HFFc6 (cell line): Measurements from ENCODE around the gene ISM1. TPM values are rescaled to one million over a fixed set of nuclear protein-coding genes. Genes with fewer than 3 reads are reported as not detected.

Source experiments
- DNase-seq: peaks from one replicate; pipeline ENCODE4 v3.0.0-alpha.2; 2018
- H3K27ac Mint-ChIP-seq: 2 replicates; pipeline ENCODE4 v1.8.0; 2020; ENCODE audit warnings: mild to moderate bottlenecking, mixed read lengths
- H3K27me3 Mint-ChIP-seq: 2 replicates; pipeline ENCODE4 v1.8.0; 2021; ENCODE audit warnings: mild to moderate bottlenecking, moderate library complexity, mixed read lengths; ENCODE audit not compliant: insufficient read depth
- H3K36me3 Mint-ChIP-seq: 2 replicates; pipeline ENCODE4 v1.8.0; 2021; ENCODE audit warnings: low read depth, mixed read lengths
- H3K4me1 Mint-ChIP-seq: 2 replicates; pipeline ENCODE4 v1.8.0; 2020; ENCODE audit warnings: low read depth, mixed read lengths
- H3K4me3 Mint-ChIP-seq: 2 replicates; pipeline ENCODE4 v1.8.0; 2020; ENCODE audit warnings: mild to moderate bottlenecking, moderate library complexity, mixed read lengths
- H3K9me3 Mint-ChIP-seq: 2 replicates; pipeline ENCODE4 v1.8.0; 2020; ENCODE audit warnings: mild to moderate bottlenecking, mixed read lengths
- total RNA-seq, 6 experiments: library from RNA; stranded (reverse); fragmentation: NEBNext Ultra II Directional; extraction: Animal tissue kit (Norgen Biotek cat#: 25700); gene quantifications; 2 replicates in 1 of 6; 3 replicates in 5 of 6; pipeline ENCODE4 v1.2.3, GENCODE V29; 2021
- TF ChIP-seq, protein P1 (sequence below): fragments of 200-600 bp; sonication (generic); IDR thresholded peaks from 2 replicates; pipeline ENCODE4 v1.5.0; 2021; ENCODE audit warnings: antibody characterized with exemption, mild to moderate bottlenecking

The ISM1 gene
- total RNA-seq, 6 experiments from 2014 or later: 0.07 TPM; not detected in 5

DNA sequence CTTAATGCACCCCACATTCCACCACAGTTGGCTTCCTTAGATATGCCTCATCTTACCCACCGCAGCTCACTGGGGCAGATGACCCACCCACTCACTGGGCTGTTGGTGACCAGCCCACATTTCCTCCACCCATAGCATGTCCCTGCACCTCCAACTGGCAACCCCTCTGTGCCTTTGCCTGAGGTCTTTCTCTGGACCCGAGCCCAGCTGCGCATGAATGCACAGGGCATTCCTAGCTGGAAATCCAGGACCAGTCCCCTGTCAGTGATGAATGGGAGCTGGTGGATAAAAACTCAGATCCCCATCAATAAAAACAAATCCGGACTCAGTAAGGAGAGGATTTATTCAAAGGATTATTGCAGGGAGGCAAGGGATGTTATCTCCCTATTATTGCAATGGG, 75.0 kb downstream of the ISM1 start:
- H3K4me1 Mint-ChIP-seq: no peaks in the 10 kb centered on the region
- no peaks in the 10 kb centered on the region for H3K36me3 Mint-ChIP-seq
- no peak overlapping the region for H3K4me3 Mint-ChIP-seq
- peaks cover 6% of the 10 kb centered on the region for H3K27me3 Mint-ChIP-seq
- H3K27ac Mint-ChIP-seq: no peak overlapping the region
- H3K9me3 Mint-ChIP-seq: peaks cover 5% of the 10 kb centered on the region
- no peak for DNase-seq
- TF ChIP-seq, protein P1, sequence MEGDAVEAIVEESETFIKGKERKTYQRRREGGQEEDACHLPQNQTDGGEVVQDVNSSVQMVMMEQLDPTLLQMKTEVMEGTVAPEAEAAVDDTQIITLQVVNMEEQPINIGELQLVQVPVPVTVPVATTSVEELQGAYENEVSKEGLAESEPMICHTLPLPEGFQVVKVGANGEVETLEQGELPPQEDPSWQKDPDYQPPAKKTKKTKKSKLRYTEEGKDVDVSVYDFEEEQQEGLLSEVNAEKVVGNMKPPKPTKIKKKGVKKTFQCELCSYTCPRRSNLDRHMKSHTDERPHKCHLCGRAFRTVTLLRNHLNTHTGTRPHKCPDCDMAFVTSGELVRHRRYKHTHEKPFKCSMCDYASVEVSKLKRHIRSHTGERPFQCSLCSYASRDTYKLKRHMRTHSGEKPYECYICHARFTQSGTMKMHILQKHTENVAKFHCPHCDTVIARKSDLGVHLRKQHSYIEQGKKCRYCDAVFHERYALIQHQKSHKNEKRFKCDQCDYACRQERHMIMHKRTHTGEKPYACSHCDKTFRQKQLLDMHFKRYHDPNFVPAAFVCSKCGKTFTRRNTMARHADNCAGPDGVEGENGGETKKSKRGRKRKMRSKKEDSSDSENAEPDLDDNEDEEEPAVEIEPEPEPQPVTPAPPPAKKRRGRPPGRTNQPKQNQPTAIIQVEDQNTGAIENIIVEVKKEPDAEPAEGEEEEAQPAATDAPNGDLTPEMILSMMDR: no peak

DNA sequence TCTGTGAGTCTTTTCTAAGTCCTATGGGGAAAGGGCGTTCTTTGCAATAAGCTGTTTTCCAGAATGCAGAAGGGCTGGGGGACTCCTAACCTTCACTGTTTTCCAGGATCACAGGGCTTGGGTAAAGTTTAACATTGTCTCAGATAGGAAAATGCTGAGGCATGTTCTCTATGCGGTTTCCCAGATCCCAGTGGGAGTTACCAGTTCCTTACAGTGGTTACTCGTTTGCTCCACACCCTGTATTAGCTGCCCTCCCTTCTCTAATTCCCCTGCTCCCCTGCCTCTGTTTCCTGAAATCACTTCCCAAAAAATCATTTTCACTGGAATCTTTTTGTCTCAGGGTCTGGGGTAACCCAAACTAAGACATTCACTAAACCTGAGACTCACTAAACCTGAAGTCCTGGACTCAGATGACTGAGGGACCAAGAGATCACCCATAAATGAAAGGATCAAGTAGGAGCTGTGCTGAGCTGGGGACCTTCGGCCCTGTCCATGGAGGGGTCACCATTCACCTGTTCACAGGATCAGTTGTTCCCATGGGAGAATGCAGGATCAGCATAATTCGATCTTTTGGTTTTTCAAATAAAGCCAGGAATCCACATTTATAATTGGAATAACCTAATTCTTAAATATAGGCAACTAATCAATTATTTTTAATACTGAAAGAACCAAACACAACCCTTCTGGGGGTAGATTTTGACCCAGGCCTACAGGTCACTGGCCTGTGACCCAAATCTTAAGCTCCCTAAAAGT, 76.2 kb downstream of the ISM1 start:
- H3K4me1 Mint-ChIP-seq: no peaks in the 10 kb centered on the region
- TF ChIP-seq, protein P1: no peak
- no peak for DNase-seq
- H3K9me3 Mint-ChIP-seq: peaks cover 5% of the 10 kb centered on the region
- no peak overlapping the region for H3K27ac Mint-ChIP-seq
- no peaks in the 10 kb centered on the region for H3K36me3 Mint-ChIP-seq
- peaks cover 4% of the 10 kb centered on the region for H3K27me3 Mint-ChIP-seq
- no peak overlapping the region for H3K4me3 Mint-ChIP-seq

DNA sequence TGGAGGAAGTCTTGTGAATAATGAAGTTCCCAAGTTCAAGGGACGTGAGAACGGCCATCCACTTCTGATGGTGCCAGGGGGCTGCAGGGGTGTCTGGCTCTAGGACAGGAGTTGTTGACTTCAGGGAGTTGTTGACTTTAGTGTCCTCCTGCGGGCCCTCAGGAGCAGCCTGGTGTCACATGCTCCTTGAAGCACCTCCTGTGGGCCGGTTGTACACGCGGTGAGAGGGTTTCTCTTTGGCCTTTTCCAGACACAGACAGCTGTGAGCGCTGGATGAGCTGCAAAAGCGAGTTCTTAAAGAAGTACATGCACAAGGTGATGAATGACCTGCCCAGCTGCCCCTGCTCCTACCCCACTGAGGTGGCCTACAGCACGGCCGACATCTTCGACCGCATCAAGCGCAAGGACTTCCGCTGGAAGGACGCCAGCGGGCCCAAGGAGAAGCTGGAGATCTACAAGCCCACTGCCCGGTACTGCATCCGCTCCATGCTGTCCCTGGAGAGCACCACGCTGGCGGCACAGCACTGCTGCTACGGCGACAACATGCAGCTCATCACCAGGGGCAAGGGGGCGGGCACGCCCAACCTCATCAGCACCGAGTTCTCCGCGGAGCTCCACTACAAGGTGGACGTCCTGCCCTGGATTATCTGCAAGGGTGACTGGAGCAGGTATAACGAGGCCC, 77.8 kb downstream of the ISM1 start:
- no peaks in the 10 kb centered on the region for H3K4me1 Mint-ChIP-seq
- no peaks in the 10 kb centered on the region; the same call in none of the 2 replicates for H3K27me3 Mint-ChIP-seq
- H3K4me3 Mint-ChIP-seq: no peak overlapping the region
- H3K9me3 Mint-ChIP-seq: peaks cover 5% of the 10 kb centered on the region
- no peak overlapping the region for H3K27ac Mint-ChIP-seq
- no peak for DNase-seq
- TF ChIP-seq, protein P1: no peak
- H3K36me3 Mint-ChIP-seq: no peaks in the 10 kb centered on the region

DNA sequence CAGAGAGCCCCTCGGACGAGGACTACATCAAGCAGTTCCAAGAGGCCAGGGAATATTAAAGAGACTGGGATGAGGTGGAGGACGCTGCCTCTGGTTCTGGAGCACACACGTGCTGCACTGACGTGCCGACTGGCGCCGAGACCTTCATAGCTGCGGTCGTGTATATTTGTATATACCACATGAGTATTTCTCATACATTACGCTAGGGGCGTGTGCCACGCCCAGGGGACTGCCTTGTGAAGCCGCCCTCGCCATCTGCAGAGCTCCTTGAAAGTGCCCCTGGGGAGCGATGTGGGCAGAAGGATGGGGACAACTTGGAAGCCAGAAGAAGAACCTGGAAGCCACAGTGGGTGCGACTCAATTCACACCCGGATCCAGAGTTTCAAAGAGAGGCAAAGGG, 78.3 kb downstream of the ISM1 start:
- H3K27ac Mint-ChIP-seq: no peak overlapping the region
- H3K9me3 Mint-ChIP-seq: peaks cover 5% of the 10 kb centered on the region
- TF ChIP-seq, protein P1: no peak
- no peaks in the 10 kb centered on the region for H3K4me1 Mint-ChIP-seq
- no peaks in the 10 kb centered on the region for H3K36me3 Mint-ChIP-seq
- no peak overlapping the region for H3K4me3 Mint-ChIP-seq
- DNase-seq: no peak
- H3K27me3 Mint-ChIP-seq: no peaks in the 10 kb centered on the region; the same call in none of the 2 replicates

DNA sequence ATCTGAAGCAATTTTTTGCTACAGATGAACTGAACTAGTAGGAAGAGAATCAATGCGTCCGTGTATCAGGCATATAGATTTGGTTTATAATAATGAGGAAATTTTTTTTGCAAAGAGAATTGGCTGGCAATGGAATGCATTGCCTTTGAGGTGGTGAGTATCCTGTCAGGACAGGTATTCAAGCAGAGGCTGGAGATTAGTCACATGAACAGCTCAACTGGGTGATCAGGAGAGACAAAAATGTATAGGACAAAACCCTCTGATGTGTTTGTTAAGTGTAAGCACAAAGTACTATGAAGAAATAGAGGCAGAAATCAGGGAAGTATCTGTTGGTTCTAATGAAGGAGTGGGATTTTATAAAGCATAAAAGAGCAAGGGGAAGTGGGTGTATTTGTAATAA, 80.5 kb downstream of the ISM1 start:
- DNase-seq: no peak
- no peaks in the 10 kb centered on the region; the same call in 1 of the 2 replicates for H3K27me3 Mint-ChIP-seq
- no peaks in the 10 kb centered on the region for H3K9me3 Mint-ChIP-seq
- no peaks in the 10 kb centered on the region for H3K36me3 Mint-ChIP-seq
- TF ChIP-seq, protein P1: no peak
- H3K4me3 Mint-ChIP-seq: no peak overlapping the region
- H3K4me1 Mint-ChIP-seq: no peaks in the 10 kb centered on the region
- no peak overlapping the region for H3K27ac Mint-ChIP-seq
